Measurements from ENCODE around the gene RAB3IL1.

RAB3IL1 gene

GRCh38 chr11:61904539-61905048 lies 12.8 kb downstream of the RAB3IL1 start:
- DNase-seq (ENCODE audit: low read depth), result no peak

DNA sequence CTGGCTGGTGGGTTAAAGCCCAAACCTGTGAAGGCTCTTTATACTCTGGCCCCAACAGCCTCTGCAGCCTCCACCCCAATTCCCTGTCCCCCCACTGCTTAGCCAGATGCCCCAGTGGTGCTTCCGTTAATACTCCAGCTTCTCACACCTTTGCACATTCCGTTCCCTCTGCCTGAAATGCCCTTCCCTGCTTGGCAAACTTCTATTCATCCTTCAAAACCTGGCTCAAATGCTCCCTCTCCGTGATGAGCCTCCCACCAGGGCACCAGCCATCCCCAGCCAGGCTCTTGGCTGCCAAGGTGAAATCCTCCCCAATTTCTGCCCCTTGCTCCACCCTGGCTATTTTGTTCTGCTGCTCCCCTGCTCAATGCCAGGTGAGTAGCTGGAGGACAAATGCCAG lies 13.5 kb downstream of the RAB3IL1 start:
- no peak for DNase-seq (ENCODE audit: low read depth)

- DNase-seq (ENCODE audit: low read depth), result no peak
These were observed 15.1 kb downstream of the RAB3IL1 start for GRCh38 chr11:61902313-61902712.

GRCh38 chr11:61901397-61901796 lies 16.0 kb downstream of the RAB3IL1 start:
- no peak for DNase-seq (ENCODE audit: low read depth)

DNA sequence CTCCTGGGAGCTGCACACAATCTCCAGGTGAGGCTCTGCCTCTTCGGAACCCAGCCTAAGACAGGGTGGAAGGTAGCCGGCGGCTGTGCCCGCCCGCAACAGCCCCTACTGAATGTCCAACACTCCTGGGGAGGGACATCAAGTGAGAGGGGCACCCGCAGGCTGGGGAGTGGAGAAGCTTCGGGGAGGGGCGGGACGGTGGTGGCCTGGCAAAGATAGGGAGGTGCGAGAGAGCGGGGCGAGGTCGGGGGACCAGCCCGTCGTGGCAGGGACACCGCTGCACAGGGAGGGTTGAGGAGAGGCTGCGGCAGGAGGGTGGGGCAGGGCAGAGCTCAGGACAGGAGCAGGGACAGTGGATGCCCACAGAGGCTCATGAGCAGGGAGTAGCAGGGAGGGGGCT lies 17.1 kb downstream of the RAB3IL1 start:
- no peak for DNase-seq (ENCODE audit: low read depth)

DNA sequence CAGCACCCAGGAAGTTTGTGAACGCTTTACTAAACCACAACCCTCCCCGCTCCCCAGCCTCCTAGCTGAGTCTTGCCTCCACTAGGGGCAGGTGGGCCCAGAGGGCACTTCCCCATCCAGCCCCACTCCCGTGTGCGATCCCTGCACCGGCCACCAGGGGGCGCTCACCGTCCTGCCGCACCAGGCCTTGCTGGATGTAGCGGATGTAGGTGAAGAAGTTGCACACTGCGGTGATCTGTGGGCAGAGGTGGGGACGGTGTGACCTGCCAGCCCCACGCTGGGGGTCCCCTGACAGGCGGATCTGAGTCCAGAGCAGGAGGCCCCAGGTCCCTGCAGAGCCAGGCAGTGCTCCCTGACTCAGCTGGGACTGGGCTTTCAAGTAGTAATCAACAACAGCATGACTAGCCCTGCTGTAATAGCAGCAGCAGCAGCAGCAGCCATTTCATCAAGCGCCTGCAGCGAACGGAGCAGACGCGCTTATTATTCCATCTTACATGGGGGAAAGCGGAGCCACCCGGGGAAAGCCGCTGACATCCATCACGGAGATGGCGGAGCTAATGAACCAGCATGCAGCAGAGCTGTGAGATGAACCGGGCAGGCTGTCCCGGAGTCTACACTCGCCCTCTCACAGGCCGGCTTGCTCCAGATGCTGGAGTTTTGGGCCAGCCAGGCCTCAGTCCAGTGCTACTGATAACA lies 18.1 kb downstream of the RAB3IL1 start:
- DNase-seq (ENCODE audit: low read depth), result peak; percentile 95

DNA sequence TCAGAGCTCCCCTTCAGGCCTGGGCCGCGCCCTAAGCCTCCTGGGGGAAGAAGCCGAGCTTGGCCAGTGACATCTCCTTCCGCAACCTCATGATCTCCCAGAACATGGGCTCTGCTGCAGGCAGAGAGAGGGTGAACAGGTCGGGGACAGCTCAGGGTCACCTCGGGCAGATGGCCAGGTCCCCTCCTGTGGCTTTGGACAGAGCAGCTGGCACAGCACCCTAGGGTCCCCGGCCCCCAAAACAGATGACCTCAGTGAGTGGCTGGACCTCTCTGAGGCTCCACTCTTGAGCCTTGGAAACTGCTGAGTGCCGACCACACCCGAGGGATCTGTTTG lies 19.2 kb downstream of the RAB3IL1 start:
- DNase-seq (ENCODE audit: low read depth), result no peak

- DNase-seq (ENCODE audit: low read depth), result peak; percentile 63
These were observed 19.7 kb downstream of the RAB3IL1 start for GRCh38 chr11:61897387-61898246.

- DNase-seq (ENCODE audit: low read depth), result no peak
These were observed 20.5 kb downstream of the RAB3IL1 start for GRCh38 chr11:61896665-61897386.

DNA sequence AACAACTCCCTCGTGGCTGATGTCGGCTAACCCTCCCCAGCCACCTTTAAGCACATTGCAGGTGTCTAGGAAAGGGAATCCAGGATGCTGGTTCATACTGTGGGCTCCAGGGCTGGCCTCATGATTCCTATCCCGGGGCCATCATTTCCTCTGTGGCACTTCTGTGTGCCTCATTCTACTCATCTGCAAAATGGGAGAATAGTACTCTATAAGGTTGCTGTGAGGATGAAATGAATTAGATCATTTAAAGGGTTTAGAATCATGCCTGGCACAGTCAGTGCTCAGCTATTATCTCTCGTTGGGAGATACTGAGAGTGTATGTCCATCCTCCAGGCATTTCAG lies 21.7 kb downstream of the RAB3IL1 start:
- DNase-seq (ENCODE audit: low read depth), result no peak

- no peak for DNase-seq (ENCODE audit: low read depth)
These were observed 22.2 kb downstream of the RAB3IL1 start for GRCh38 chr11:61895046-61895717.

- DNase-seq (ENCODE audit: low read depth), result no peak
These were observed 23.4 kb downstream of the RAB3IL1 start for GRCh38 chr11:61893981-61894380.

DNA sequence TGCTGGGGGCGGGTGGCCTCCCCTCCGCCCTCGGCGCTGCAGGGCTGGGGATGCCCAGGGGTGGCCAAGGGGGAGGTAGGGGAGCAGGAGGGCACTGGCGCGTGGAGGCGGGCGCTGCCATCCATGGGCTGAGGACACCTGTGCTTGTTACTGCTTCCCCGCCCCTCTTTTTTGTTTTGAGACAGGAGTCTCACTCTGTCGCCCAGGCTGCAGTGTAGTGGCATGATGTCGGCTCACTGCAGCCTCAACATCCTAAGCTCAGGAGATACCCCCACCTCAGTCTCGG lies 25.3 kb downstream of the RAB3IL1 start:
- DNase-seq (ENCODE audit: low read depth), result no peak

DNA sequence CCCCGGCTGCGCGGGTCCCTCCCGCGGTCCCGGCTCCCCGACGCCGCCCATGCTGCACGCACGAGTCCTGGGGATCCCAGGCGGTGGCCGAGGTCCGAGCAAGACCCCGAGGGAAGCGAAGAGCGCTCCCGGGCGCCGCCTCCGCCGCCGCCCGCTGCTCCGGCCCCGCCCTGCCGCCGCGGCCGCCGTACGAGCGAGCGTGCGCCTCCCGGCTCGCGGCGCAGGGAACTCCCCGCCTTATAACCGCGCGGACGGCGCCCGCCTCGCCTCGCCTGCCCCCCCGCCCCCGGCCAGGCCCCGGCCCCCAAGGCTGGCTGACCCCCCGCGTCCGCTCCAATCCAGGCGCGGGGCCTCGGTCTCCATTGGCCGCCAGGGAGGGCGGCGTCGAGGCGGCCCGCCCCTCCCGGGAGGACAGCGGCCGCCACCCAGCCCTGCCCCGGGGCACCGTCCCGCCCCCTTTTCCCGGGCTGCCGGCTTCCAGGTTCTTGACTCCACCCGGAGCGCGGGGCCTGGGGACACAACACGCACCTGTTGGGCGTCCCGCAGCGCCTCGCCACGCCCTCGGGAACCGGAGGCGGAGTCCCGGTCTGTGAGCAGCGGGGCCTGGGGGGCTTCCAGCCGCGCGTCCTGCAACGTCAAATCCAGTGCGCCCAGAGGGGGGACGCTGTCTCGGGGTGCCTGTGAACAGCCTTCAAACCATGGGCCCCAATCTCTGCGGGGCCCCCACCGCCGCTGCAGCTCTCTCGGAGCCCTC lies 25.9 kb downstream of the RAB3IL1 start, which contains the start of gene FADS3:
TSS of gene FADS3 (minus strand) at position 215 of the 754 bp plus-strand sequence. CDS start at position 51, 164 bp downstream.
- DNase-seq (ENCODE audit: low read depth), result peak; percentile 42

- no peak for DNase-seq (ENCODE audit: low read depth)
These were observed 26.6 kb downstream of the RAB3IL1 start for GRCh38 chr11:61890529-61891330.

GRCh38 chr11:61889831-61890230 lies 27.5 kb downstream of the RAB3IL1 start:
- DNase-seq (ENCODE audit: low read depth), result no peak

DNA sequence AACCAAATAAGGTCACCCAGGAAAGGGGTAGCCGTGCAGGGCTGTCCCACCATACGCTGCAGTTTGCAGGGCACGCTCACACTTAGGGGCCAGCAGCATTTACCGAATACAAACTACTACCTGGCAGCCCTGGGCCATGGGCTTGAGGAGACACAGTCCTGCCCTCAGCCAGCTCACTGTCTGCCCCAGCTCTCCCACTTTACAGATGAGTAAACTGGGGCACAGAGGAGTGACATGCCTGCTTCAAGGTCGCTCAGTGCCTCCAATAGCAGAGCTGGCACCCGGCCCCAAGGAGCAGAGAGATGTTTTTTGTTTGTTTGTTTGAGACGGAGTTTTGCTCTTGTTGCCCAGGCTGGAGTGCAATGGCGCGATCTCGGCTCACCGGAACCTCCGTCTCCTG lies 28.8 kb downstream of the RAB3IL1 start:
- DNase-seq (ENCODE audit: low read depth), result no peak

DNA sequence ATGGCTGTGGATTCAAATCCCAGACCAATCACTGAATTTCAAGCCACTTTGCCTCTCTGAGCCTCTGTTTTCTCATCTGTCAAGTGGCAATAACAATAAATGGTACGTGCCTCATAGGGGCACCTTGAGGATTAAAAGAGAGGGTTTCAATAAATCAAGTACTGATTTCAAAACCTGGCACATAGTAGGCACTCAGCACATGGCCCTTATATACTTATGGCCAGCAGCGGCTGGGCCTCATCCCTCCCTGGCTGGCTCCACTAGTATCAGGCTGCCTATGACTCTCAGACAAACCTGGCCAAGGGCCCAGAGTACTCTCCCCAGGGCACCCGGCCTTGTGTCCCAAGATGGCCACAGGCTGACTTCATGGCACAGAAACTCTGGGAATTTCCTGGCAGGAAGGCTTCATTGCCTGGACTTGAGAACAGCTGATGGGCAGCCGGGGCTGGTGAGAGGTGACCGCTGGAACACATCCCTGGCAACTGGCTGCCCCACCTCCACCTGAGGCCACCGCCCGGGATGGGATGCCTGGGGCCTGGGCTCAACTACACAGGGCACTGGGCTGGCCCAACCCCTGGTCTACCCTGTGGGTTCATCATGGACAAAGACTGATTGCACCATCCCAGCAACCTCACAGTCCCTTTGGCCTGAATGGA lies 29.4 kb downstream of the RAB3IL1 start:
- no peak for DNase-seq (ENCODE audit: low read depth)

DNA sequence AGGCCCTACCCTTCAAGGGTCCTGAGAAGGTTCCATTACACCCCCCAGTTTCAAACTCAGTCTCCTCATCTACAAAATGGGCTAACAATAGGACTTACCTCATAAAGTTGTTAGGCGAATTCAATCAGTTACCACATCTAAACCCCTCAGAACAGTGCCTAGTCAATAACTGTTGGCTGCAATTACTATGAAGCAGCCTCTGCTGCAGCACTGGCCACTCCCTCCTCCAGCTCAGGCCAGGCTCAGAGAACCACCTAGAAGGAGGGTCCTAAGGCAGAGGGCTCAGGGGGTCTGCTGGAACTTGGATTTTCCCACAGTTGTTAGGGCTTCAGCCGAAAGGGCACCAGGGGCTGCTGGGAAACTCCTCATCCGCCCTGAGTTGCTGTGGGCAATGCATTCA lies 30.7 kb downstream of the RAB3IL1 start:
- DNase-seq (ENCODE audit: low read depth), result no peak

Data from activated gamma-delta T cell treated with anti-CD3 and anti-CD28 coated beads, Interleukin-2, amount 50 U/mL, for 16 hours (primary cell).